HG03460 (cell line): ENCODE measurements around the gene WDR93.

Source experiments
- ATAC-seq: cut with Tn5 transposase; IDR thresholded peaks from one replicate; pipeline ENCODE4 v1.9.1; 2021; ENCODE audit not compliant: unreplicated experiment

Gene WDR93

DNA sequence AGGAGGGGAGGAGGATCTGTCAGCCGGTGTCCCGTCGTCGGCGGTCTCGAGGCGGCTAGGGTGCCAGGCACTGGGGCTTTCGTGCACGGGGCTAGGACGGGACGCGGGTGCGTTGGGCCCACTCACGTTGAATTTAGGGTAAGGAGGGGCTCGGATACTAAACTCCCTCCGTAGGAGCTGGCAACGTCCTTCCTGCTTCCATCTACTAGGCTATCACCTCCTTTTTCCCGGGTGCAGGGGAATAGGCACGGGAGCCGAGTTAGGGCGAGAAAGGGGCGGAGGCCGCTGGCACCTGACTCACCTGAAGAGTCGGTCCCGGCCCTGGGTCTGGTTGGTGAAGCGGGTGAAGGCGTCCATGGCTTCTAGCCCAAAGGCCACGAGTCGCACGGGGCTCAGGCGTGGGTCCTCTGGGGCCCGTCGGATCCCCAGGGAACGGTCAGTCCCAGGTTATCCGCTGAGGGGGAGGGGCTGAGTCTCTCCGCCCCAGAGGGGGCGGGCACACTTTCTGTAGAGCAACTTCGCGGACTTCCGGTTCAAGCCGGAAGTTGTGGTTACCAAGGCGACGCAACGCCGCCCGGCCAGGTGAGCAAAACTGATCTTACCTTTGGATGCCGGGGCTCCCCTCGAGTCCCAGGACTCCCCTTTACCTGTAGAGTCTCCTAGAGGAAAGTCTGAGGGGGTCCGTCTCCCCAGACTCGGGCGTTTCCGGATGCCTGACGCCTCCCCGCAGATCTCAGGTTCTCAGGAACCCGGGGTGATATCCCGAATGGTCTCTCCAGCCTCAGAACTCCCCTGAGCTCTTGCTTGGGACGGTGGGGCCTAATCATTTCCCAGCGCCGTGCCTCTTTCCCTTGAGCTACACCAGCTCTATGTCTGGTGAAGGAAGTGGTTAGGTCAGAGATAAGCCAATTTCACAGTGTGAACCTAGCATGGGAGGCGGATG lies at the start of gene WDR93, which contains the start of gene PEX11A:
Gene WDR93 (plus strand): TSS at position 536 of the 943 bp plus-strand sequence. CDS start 10,936 bp downstream, outside the sequence.
Gene PEX11A (minus strand): TSS at position 479 of the 943 bp plus-strand sequence. CDS start 122 bp downstream, at position 357.
- ATAC-seq = peak; percentile 98

DNA sequence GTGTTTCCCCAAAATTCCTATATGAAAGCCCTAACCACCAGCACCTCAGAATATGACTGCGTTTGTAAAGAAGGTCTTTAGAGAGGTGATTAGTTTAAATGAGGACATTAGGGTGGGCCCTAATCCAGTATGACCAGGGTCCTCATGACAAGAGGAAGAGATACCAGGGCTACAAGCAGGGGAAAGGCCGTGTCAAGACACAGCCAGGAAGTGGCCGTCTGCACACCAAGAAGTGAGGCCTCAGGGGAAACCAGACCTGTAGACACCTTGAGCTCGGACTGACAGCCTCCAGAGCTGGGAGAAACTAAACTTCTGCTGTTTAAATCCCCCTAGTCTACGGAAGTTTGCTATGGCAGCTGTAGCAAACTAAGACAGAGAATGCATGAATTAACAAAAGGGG lies 49.6 kb upstream of the WDR93 start:
- no peak for ATAC-seq

DNA sequence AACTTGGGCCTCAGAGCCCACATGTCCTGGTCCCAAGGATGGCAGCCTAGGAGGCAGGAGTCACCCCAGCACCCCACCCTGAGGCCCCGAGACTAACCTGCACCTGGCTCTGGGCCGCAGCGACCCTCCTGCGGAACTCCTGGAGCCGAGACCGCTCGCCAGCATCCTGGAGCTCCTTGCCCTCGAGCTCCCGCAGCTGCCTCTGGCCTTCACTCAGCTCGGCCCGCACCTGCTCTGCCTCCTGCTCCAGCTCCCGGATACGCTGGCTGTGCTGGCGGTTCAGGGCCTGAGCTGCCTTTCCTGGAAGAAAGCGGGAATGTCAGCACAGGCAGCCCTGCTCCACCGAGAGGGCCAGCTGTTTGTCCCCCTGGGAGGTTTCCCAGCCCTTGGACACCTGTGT lies 48.5 kb upstream of the WDR93 start:
- no peak for ATAC-seq

DNA sequence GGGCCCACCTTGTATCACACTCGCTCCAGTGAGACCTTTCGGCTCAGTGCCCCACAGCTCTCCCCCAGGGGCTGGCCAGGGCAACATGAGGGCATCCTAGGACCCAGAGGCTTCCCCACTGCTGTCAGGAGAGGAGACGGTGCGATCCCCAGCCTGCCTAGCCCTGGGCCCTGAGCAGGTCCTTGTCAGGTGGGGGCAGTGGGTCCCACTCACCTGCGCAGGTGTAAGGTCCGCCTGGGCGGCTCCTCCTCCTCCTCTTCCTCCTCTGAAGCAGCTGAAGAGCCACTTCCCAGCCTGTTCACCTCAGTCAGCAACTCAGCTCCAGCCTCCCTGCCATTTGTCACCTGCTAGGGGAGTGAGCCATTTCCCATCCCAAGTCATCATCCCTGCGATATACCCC lies 44.9 kb upstream of the WDR93 start:
- no peak for ATAC-seq

DNA sequence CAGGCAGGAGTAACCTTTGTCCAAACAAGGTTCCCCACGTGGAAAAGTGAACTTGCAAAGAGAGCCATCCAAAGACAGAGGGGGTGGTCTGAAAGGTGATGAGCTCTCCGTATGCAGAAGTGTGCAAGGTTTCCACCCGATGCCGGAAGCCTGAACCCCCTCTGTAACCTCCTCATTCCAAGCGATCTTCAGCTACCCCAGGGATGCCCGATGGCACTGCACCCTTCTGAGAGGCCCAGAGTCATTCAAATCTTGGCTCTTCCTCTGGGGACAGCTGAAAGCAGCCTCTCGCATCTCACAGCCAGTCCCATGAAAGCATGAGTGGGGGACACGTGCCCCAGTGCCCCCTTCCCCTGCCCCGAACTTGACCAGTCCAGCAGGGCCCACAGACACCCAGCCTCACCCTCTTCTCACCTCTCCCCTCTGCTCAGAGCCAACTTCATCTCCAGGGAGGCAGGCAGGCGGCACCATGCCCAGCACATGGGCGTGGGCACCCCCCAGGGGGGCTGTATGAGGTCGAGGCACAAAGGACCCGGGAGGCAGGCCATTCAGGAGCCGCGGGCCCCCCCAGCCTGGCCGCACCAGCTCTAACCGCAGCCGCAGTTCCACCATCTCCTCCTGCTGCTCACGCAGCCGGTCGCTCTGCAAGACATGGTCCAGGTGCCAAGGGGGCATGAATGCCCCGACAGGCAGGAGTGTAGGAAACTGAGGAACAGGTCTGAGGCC lies 44.0 kb upstream of the WDR93 start:
- ATAC-seq = no peak

DNA sequence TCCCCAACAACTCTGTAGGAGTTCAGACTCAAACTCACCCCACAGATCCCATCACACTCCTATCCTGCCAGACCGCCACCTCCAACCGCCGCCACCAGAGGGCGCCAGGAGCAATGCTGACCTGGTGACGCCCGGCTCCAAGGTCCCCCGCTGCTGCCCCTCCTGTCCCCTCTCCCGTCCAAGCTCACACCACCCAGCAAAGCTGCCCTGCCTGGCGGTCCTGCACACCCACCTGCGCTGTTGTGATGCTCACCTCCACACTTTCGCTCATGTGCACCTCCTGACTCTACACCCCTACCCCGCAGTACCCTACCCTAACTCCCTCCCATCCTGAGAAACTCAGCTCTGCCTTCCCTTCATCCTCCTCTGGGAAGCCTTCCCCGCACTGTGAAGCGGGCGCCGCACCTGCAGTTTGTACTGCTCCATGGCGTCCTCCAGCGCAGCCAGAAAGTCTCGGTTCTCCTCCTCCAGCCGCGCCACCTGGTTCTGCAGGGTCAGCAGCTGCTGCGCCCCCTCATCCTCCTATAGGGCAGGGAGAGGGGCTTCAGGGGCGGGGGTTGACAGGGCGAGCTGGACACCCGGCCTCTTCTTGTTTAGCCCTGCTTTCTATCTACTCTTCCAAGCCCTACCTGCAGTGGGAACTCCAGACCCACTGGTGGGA lies 43.3 kb upstream of the WDR93 start:
- peak; percentile 65 for ATAC-seq

DNA sequence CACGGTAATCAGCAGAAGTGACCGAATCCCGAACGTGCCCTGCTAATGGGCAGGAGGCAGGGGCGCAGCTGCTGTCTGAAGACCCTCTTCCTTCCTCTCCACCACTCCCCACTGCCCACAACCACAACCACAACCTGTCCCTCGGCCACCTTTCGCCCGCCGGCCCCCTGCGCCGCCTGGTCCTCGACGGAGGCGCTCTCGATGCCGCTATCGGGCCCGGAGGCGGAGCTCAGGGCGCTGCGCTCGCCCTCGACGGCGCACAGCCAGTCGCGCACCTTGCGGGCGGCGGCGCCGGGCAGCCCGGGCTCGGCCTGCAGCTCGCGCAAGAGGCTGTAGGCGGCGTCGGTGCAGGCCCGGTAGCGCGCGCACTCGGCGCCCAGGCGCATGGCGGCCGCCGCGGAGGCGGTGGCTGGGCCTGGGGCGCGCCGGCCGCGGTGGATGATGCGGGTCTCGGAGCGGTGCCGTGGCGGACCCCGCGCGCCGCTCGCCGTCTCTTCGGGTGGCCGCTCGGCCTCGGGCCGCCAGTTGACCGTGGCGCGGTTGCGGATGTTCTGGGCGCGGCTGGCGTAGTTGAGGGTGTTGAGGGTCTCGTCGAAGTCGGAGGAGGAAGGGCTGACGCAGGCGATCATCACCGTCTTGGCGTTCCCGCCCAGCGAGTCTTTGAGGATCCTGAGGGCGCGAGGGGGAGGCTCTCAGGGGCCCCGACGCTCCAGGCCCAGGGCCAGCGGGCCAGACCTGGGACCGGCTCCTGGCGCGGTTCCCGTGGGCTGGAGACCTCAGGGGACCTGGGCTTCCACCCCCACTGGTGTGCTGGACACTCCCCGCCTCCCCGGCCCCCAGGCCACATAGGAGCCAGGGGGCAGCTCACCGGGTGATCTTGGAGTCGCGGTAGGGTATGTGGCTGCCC lies 42.3 kb upstream of the WDR93 start:
- no peak for ATAC-seq

DNA sequence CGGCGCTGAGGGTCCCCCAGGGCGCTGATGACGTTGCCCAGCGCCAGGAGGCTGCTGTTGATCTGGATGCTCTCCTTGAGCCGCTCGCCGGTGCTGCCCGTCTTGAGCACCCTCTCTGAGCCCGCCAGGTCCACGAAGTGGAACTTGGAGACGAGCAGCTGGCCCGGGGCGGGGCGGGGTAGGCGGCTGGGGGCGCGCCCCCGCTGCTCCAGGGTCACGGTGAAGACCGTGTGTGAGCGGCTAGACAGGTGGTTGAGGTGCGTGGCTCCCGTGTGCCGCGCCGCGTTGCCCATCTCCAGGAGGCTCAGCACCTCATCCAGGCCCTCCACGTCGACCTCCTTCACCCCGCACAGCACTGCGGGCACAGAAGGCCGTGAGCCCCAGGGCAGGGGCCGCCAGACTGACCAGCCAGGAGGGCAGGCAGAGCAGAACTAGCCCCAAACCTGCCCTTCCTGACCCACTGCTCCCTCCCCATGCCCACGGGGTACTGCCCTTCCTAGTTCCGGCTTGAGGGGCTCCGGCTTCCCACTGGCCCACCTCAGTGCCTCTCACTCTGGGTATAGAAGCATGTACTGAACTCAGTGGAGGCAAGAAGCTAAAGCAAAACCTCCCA lies 41.5 kb upstream of the WDR93 start:
- ATAC-seq = no peak

DNA sequence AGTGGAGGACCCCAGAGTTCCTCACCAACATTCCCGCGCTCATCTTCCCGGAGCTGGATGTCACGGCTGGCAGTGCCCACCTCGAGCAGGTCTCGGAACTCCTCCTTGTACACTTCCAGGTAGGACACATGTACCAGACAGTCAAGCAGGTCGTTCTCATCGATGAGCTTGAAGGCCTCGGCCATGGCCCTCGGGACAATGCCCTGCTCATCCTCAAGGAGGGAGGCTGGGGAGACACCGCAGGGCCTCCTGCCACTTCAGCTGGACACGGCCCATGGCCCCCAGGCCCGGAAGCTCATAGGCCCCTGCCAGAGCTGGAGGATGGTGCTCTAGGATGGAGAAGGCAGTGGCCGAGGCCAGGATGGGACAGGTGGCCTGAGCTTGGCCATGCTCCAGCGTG lies 40.9 kb upstream of the WDR93 start:
- ATAC-seq = no peak

DNA sequence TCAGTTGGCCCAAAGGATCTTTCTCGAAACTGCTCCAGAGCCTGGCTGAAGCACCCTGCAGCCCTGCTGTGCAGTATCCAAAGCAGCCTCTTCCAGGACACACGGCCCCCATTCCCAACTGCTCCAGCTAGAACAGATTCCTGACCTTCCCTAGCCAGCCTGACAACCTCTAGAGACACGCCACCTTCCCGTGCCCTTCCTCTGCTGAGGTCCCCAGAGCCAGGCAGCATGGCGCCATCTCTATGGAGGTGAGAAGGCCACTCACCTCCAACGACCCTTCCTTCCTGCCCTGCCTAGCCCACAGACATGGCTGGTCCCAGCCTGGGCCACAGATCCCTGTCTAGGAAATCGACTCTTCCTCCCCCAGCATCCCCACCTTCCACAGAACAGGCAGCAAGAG lies 38.5 kb upstream of the WDR93 start:
- no peak for ATAC-seq

DNA sequence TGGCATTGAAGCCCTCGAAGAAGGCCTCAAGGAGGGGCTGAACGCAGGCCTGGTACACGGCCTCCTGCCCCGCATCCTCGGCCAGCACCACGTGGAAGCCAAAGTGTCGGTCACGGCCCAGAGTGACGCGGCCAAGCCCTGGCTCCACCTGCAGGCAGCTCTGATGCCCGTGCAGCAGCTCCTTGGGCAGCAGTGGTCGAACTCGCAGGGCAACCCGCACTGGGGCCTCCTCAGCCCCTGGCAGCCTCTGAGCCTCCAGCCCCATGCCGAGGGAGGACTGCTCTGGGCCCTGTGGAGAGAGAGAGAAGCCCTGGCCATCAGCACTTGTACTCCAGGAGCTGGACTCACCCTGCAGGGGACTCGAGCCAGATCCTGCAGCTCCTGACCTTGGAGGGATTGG lies 37.9 kb upstream of the WDR93 start:
- no peak for ATAC-seq

DNA sequence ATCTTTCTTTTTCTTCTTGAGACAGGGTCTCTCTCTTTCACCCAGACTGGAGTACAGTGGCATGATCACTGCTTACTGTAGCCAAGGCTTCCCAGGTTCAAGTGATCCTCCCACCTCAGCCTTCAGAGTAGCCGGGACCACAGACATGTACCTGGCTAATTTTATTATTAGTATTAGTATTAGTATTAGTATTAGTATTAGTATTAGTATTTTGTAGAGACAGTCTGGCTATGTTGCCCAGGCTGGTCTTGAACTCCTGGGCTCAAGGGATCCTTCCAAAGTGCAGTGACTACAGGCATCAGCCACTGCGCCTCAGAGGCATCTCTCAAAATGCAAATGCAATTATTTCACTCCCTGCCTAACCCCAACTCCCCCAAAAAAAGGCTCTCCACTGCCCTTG lies 37.0 kb upstream of the WDR93 start:
- ATAC-seq = no peak

DNA sequence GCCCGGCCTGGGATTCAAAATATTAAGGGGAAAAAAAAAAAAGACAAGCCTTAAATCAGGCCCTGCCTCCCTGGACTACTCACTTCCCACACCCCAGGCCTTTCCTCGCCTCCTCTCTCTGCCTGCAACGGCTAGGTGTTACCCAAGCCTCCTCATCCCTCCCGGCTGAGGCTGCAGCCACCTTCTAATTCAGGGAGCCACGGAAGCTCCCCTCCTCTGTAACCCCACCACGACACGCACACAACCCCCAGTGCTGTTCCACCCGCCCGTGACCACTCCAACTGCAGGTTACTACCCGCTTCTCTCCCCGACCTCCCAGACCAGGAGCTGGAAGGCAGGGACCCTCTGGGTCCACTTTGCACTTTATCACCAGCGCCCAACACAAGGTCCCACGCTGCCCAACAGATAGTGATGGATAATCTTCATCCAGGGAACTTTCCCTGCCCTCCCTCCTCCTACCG lies 36.3 kb upstream of the WDR93 start:
- no peak for ATAC-seq

DNA sequence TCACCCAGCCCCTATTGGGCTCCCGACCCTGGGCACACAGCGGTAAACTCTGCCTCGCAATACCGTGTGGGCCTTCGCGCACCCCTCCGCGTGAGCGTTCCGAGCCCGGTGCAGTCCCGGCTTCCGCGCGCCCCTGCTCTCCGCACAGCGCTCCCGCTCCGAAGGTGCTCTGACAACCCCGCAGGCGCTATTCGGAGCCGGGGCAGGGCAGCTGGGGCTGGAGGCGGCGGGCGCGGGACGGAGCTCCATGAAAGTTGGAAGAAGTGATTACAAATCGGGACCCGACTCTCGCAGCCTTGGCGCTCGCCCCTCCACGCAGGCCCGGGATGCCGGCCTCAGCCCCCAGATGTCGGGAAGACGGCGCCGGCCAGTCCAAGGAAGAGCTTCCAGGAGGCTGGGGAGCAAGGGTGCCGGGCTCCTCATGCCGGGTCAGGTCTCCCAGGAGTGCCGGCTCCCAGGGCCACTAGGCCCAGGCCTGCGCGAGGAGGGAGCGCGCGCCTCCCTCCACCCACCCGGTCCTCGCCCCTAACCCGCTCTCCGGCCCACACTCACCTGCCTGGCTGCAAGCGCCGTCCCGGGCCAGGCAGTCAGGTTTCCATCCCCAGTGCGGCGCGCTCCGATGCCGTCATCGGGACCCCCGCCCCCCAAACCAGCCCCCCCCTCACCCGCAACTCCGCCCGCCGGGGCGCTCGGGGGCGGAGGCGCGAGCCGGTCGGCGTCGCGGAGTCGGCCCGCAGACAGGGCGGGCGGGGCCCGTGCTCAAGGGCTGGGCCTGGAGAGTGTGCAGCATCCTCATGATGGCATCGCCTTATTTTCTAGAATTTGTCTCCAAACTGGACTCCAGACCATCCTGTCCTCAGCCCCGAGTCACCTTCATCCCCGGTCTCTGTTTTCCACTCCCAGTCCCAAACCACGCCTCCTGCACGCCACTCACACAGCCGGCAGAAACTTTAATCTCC lies 35.5 kb upstream of the WDR93 start, which contains the start of gene KIF7:
Gene KIF7 (minus strand): TSS at position 621 of the 959 bp plus-strand sequence. CDS start 2,537 bp downstream, outside the sequence.
- no peak for ATAC-seq

DNA sequence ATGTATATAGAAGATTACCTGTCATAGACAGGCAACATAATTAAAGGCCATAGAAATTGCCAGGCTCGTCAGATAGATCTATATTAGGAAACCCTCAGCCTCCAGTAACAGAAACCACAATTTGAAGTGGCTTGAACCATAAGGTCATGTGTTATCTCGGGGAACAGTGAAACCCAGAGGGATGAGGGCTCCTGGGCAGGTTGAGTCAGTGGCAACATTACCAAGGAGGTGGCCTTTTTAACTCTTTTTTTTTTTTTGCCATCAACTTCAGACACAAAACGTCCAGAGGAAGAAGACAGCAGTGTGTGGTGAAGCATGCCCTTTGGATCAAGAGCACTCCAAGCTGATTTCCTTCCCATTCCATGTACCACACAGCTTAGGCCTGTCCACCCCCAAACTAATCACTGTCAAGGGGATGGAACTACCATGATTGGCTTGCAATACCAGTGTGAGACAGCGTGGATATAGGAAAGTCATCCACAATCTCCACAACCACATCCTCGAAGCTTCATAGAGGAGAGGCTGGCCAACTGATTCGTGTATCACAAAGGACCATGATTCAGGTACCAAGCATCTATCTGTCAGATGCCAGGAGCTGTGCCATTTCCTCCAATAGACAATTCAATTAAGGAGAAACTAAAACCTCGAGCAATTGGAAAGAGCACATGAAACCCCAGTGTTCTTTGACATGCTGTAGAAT lies 34.3 kb upstream of the WDR93 start:
- ATAC-seq = no peak

DNA sequence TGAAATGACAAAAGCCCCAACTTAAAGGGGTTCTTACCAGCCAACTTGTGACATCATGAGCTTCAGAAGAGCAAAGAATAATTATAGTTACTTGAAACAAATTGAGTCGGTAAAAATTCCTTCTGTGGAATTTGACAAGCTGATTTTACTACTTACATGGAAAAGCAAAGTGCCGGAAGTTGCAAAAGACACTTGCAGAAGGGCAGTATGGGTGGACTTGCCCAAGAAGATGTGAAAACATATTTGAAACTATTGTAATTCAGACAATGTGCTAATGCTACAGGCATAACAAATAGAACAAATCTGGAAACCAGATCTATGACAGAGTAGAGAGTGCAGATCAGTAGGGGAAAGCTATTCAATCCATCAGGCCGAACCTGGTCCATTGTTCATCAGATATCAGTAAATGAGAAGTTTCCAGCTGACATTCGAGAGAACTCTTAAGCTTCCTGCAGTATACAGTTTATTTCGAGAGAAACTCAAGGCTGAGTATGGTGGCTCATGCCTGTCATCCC lies 32.9 kb upstream of the WDR93 start:
- no peak for ATAC-seq

DNA sequence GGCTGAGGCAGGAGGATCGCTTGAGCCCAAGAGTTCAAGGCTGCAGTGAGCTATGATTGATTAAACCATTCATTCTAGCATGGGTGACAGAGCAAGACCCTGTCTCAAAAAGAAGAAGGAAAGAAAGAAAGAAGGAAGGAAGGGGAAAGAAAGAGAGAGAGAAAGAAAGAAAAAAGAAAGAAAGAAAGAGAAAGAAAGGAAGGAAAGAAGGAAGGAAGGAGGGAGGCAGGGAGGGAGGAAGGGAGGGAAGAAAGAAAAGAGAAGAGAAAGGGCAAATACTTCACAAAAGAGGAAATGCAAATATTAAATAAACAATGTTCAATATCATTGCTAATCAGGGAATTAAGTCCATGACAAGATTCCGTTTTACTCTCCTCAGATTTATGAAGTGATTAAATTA lies 31.3 kb upstream of the WDR93 start:
- no peak for ATAC-seq

DNA sequence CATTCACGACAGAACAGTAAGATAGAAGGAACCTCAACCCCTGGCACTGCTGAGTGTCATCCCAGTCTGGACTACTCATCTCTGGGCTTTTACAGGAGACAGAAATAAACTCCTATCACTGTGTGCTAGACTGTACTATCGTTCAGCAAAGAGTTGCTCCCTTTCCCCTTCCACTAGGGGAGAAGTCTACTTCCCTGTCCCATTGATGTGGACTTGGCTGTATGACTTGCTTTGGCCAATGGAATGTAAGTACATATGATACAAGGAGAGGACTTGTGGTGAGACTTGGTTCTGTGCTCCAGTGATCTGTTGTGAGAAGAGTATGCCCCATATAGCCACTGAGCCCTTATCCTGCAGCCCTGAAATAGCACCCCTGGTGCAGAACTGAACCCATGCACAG lies 30.1 kb upstream of the WDR93 start:
- ATAC-seq = no peak
